Stomach (tissue), 9 donors: ENCODE results near the gene CCND1. TPM values are rescaled to one million over a fixed set of nuclear protein-coding genes. Genes with fewer than 3 reads are reported as not detected.
A peak's percentile ranks its signal among the peaks of the same experiment; 100 is the strongest.

Experiments used
- DNase-seq, 2 donors: peaks; one replicate each; pipeline versions ENCODE4 v3.0.0 to v3.0.0-alpha.2; 2013 to 2019
- H3K27ac ChIP-seq, 5 donors: fragments of 200-600 bp in 4 of 5; sonication (generic) in 4 of 5; one replicate each; pipeline ENCODE4 v1.5.1; 2013 to 2019; ENCODE audit warnings: mild to moderate bottlenecking in 1 of 5, moderate library complexity in 1 of 5
- H3K27me3 ChIP-seq, 3 donors: fragments of 200-600 bp; sonication (generic); one replicate each; pipeline ENCODE4 v1.5.1; 2017 to 2019; ENCODE audit warnings: mixed run types in 1 of 3
- H3K36me3 ChIP-seq, 4 donors: fragments of 200-600 bp; sonication (generic); 1 replicate in 3 of 4; 2 replicates in 1 of 4; pipeline ENCODE4 v1.5.1; 2016 to 2019
- H3K4me1 ChIP-seq, 4 donors: fragments of 200-600 bp; sonication (generic); one replicate each; pipeline ENCODE4 v1.5.1; 2016 to 2019
- H3K4me3 ChIP-seq, 4 donors: fragments of 200-600 bp; sonication (generic) in 3 of 4; one replicate each; pipeline ENCODE4 v1.5.1; 2016 to 2019; ENCODE audit warnings: mild to moderate bottlenecking in 1 of 4
- H3K9me3 ChIP-seq, 4 donors: fragments of 200-600 bp; sonication (generic); one replicate each; pipeline ENCODE4 v1.5.1; 2016 to 2019
- CTCF ChIP-seq, 7 experiments: fragments of 450-650 bp in 4 of 7; fragments of 200-600 bp in 3 of 7; sonication (generic) in 3 of 7; IDR thresholded peaks; one replicate each; pipeline ENCODE4 v1.5.1; 2016 to 2019; ENCODE audit warnings: antibody characterized with exemption in 7 of 7, control low read depth in 2 of 7, mild to moderate bottlenecking in 1 of 7
- EP300 ChIP-seq: sonication (generic); formaldehyde crosslinking; IDR thresholded peaks from one replicate; pipeline ENCODE4 v1.6.1; 2017; ENCODE audit warnings: antibody characterized with exemption
- POLR2A ChIP-seq, 4 donors: fragments of 450-650 bp; IDR thresholded peaks; one replicate each; pipeline ENCODE4 v1.6.1; 2016; ENCODE audit warnings: antibody characterized with exemption in 4 of 4, control low read depth in 2 of 4, mild to moderate bottlenecking in 1 of 4, moderate library complexity in 1 of 4
- POLR2AphosphoS5 ChIP-seq, 3 donors: sonication (generic); formaldehyde crosslinking; IDR thresholded peaks; one replicate each; pipeline ENCODE4 v1.6.1; 2016; ENCODE audit warnings: antibody characterized with exemption in 3 of 3
- WGBS, 5 donors: extraction: QIAGEN DNeasy Blood & Tissue Kit in 3 of 5; methylation state at CpG; one replicate each; pipeline versions ENCODE4 v1.1.5 to v1.1.7; 2013 to 2018; 5-methylcytosine and 5-hydroxymethylcytosine counted together
- intact Hi-C: fragments of 100-400 bp; cut with DNase I; formaldehyde crosslinking; loops from one replicate; pipeline ENCODE4 v1.15.1; 2023; ENCODE audit warnings: low total_unique reads
- polyA plus RNA-seq, 3 donors: library from polyadenylated mRNA; stranded (reverse); fragments of 200-250 nt; gene quantifications; one replicate each; pipeline ENCODE4 v1.2.3, GENCODE V29; 2013
- total RNA-seq, 5 donors: library from RNA; depleted of rRNA; stranded (reverse); fragments of >200 nt; gene quantifications; one replicate each; pipeline versions ENCODE4 v1.1.0 to v1.2.3, GENCODE V29; 2014 to 2016
- donor health status: healthy with polysubstance abuse.
- donor health status: Bipolar disorder and iron deficiency.
- donor health status: healthy.

Gene CCND1
- total and polyA plus RNA-seq, 8 donors: 17.6 to 293 (median 55.1) TPM

- H3K27ac ChIP-seq: no peak overlapping the region
- peaks cover 0 to 1% (median 0%) of the 10 kb centered on the region in 3 donors for H3K27me3 ChIP-seq
- 78 to 86% (median 82%) methylated on average over 9 to 11 of the region's 11 CpGs for WGBS, 5 donors
- H3K4me3 ChIP-seq: no peak overlapping the region
- H3K9me3 ChIP-seq: no peaks in the 10 kb centered on the region
- intact Hi-C loops: no loop called here
- no peak for DNase-seq
- H3K4me1 ChIP-seq: no peaks in the 10 kb centered on the region
- TF ChIP-seq POLR2A (IDR thresholded peaks at IDR 0.05) (no peak), POLR2AphosphoS5 (IDR thresholded peaks at IDR 0.05) (no peak), EP300 (no peak), CTCF (IDR thresholded peaks at IDR 0.05) (no peak)
- no peaks in the 10 kb centered on the region for H3K36me3 ChIP-seq
Measured at GRCh38 chr11:69594481-69594880, 46.5 kb upstream of the CCND1 start.

- Histone ChIP-seq H3K4me1 (no peaks in the 10 kb centered on the region), H3K27me3 (peaks cover 0 to 11% (median 0%) of the 10 kb centered on the region in 3 donors), H3K27ac (no peak overlapping the region), H3K36me3 (no peaks in the 10 kb centered on the region), H3K9me3 (no peaks in the 10 kb centered on the region), H3K4me3 (no peak overlapping the region)
- DNase-seq: no peak
- TF ChIP-seq POLR2A (IDR thresholded peaks at IDR 0.05) (no peak), CTCF (IDR thresholded peaks at IDR 0.05) (no peak), EP300 (no peak), POLR2AphosphoS5 (IDR thresholded peaks at IDR 0.05) (no peak)
- intact Hi-C loops: no loop called here
- WGBS, 5 donors: 65 to 80% (median 79%) methylated on average over 17 to 18 of the region's 18 CpGs
Measured at GRCh38 chr11:69595805-69596665, 44.9 kb upstream of the CCND1 start.

GRCh38 chr11:69598147-69598546 lies 42.8 kb upstream of the CCND1 start:
- Histone ChIP-seq H3K36me3 (no peaks in the 10 kb centered on the region), H3K4me3 (no peak overlapping the region), H3K4me1 (no peaks in the 10 kb centered on the region), H3K27me3 (peaks cover 0 to 18% (median 0%) of the 10 kb centered on the region in 3 donors), H3K9me3 (peaks cover 0 to 9% (median 0%) of the 10 kb centered on the region in 4 donors), H3K27ac (no peak overlapping the region)
- no peak for TF ChIP-seq POLR2A (IDR thresholded peaks at IDR 0.05)
- TF ChIP-seq EP300: no peak
- TF ChIP-seq CTCF (IDR thresholded peaks at IDR 0.05): no peak
- TF ChIP-seq POLR2AphosphoS5 (IDR thresholded peaks at IDR 0.05): no peak
- 45 to 68% (median 49%) methylated on average over 4 to 5 of the region's 5 CpGs for whole genome bisulfite sequencing, 5 donors
- DNase-seq: peak in 1 of 2 donors; percentile 33
- intact Hi-C loops: no loop called here

GRCh38 chr11:69599502-69599901 lies 41.5 kb upstream of the CCND1 start:
- WGBS, 5 donors: 58 to 84% (median 72%) methylated on average over 11 of the region's 11 CpGs
- DNase-seq: no peak
- no peaks in the 10 kb centered on the region for H3K4me1 ChIP-seq
- intact Hi-C loops: no loop called here
- peaks cover 0 to 20% (median 0%) of the 10 kb centered on the region in 3 donors for H3K27me3 ChIP-seq
- no peak overlapping the region for H3K4me3 ChIP-seq
- no peak overlapping the region for H3K27ac ChIP-seq
- no peaks in the 10 kb centered on the region for H3K36me3 ChIP-seq
- TF ChIP-seq CTCF (IDR thresholded peaks at IDR 0.05): no peak
- no peak for TF ChIP-seq POLR2A (IDR thresholded peaks at IDR 0.05)
- no peak for TF ChIP-seq EP300
- peaks cover 0 to 9% (median 0%) of the 10 kb centered on the region in 4 donors for H3K9me3 ChIP-seq
